ENCODE data around the gene MYBPC3.

MYBPC3 gene

DNA sequence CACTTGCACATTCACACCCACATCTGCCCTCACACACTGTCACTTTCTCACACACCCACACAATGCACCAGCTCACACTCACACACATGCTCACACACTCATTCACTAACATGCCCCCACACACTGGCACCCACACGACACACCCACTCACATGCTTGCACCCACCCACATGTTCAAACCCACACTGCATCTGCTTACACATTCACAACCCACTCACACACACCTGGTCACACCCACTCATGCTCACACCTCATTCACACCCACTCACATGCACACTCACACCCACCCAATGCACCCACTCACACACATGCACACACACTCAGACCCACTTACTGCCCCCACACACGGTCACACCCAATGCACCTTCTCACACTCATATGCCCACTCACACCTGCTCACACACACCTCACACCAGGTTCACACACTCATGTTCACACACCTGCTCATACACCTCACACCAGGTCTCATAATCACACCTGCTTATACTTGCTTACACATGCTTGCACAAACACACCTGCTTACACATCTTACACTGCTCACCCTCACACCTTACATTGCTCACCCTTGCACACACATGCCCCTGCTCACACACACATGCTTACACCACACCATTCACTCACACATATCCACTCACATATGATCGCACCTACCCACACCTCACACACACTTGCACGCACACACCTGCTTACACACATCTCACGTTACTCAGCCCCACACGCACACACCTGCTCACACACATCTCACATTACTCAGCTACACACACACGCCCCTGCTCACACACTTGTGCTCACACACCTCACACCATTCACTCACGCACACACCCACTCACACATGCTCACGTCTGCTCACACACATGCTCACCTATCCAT, 3.9 kb upstream of the MYBPC3 start:
- DNase-seq = no peak

- peak; percentile 20 for DNase-seq
Observed at GRCh38 chr11:47355283-47356128, 3.0 kb upstream of the MYBPC3 start.

DNA sequence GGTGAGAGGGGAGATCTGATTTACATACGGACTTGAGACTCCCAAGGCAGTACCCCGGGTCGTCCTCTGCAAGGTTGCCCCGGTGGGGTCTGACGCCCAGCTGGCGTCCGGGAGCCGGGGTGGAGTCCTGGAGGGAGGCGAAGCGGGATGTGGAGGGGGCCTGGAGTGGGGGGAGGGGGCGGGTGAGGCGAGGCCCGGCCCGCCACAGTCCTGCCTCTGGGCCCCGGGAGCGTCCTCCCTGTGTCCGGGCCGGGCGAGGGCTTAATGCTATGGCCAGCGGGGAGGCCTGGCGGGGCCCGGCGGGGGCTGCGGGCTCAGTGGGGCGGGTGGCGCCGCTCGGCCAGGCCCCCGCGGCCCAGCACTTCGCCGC, 2.4 kb upstream of the MYBPC3 start:
- DNase-seq = no peak

GRCh38 chr11:47353978-47354774, 1.7 kb upstream of the MYBPC3 start:
- no peak for DNase-seq

- DNase-seq = no peak
Observed at GRCh38 chr11:47351156-47352126, 1.1 kb downstream of the MYBPC3 start.

- no peak for DNase-seq
Observed at GRCh38 chr11:47350315-47350714, 2.2 kb downstream of the MYBPC3 start.

DNA sequence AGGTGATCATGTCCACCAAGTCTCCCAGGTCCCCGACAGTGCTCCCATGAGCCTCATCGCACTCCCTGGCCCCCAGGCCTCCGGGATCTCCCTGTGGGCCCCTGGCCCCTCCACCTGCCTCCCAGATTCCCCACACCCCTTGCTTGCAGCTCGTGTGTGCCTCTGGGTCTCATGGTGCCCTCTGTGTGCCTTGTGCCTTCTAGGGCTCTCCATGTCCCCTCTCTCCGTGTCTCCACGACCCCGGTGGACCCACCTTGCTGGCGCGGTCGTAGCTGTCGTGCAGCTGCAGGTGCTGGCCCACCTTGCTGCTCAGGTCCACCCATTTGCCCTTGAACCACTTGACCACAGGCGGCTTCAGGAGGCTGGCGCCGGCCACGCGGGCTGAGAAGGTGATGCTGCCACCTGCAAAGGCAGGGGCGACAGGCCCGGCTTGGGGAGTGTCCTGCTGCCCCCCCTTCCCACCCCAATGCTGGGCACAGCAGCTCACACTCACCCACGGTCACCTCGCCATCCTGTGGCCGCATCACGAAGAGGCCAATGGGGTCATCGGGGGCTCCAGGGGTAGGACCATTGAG, 2.9 kb downstream of the MYBPC3 start:
- DNase-seq = no peak

- no peak for DNase-seq
Observed at GRCh38 chr11:47348859-47349258, 3.6 kb downstream of the MYBPC3 start.

DNA sequence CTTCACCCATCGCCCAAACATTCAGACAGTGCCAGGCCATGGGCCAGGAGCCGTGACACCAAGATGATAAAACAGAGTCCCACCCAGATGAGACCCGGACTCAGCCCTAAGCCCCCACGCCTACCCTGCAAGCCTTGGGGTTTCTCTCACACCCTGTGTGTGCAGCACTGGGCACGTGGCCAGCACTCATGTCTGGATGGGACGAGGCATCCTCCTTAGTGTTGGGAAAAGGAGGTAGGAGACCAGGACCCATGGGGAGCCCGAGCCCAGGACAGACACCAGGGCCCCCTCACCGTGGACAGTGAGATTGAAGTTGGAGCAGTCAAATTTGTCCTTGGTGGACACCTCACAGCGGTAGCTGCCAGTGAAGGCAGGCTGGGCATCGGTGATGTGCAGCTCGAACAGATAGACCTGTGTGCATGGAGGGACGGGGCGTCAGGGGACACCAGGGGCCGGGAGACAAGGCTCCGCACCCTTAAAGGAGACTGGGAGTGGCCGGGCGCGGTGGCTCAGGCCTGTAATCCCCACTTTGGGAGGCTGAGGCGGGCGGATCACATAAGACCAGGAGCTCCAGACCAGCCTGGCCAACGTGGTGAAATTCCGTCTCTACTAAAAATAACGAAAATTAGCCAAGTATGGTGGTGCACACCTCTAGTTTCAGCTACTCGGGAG, 4.2 kb downstream of the MYBPC3 start:
- DNase-seq = no peak

DNA sequence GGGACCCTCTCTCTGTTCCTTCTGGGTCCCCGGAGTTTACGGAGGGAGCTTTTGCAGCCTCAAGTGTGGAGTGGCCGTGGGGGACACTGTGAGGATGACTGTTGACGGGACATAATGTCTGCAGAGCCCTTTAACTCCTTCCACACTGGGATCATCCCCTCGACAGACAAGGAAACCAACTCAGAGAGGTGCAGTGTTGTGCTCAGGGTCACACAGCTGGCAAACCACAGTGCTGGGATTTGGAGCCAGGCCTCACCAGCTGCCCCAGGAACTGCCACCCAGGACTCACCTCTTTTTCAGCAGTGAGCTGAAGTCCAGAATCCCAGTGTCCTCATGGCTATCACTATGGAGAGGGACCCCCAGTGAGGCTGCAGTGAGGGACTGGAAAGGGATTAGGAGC, 5.4 kb downstream of the MYBPC3 start:
- no peak for DNase-seq

DNA sequence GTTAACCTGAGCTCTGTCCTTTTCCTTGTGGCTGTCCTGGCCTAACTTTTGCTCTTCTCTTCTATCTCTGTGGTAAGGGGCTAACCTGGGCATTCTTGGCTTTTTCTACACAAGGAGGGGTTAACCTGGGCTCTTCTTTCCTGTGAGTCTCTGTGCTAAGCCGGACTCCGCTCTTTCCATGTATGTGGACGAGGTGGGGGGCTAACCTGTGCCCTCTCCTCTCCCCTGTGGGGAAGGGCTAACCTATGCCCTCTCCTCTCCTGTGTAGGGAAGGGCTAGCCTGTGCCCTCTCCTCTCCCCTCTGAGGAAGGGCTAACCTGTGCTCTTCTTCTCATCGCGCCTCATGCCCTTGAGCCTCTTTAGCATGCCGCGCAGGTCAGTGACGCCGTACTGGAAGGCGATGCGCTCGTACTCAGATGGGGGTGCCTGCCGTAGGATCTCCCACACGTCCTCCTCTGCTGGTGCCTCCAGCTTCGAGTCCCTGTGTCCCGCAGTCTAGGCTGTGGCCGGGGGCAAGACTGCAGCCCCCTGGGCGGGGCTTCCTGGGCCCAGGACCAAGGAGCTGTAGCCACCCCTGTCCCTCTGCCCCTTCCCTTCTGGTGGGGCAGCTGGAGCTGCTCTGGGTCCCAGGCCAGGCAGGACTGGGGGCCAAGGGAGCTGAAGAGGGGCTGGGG, 6.5 kb downstream of the MYBPC3 start:
- no peak for DNase-seq

DNA sequence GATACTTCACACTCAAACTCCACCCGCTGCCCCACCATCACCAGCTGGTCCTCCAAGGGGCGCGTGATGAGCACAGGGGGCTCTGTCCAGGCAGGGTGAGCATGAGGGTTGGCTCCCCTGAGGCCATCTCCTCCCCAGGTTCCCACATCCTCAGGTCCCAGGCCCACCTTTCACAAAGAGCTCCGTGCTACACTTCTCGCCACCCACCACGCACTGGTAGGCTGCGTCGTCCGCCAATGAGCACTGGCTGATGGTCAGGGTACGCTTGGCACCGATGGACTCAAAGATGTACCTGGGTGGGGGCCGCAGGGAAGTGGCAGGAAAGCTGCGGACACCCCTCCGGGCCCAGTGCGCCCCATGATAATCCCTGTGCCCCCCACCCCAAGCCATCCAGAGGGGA, 9.6 kb downstream of the MYBPC3 start:
- DNase-seq = no peak

DNA sequence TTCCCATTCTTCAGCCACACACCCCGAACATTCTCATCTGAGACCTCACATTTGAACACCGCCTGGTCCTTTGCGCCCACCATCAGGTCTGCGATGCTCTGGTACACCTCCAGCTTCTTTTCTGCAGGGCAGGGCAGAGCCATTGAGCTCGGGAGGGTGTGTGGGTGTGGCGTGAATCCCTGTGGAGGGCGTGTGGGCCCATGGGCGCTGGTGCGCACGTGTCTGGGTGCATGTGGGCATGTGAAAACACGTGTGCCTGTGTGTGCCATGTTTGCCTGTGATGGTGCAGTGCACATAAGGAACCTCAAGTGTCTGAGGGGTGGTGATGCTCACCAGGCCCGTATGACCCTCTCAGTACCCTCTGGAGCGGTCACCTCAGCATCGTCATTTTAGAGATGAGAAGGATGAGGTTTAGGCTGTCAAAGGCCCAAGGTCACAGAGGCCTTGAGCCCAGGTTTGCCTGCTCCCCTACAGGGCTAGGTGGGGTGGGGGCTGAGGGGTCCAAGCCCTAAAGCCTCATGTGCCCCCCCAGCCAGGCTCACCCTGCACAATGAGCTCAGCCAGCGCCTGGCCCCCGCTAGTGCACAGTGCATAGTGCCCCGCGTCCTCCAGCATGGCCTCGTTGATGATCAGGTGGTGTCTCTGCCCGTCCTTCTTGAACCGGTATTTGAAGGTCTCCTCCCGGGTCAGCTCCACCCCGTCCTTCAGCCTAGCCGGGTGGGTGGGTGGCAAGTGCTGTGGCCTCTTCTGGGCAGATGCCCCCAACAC, 10.3 kb downstream of the MYBPC3 start:
- DNase-seq = no peak

DNA sequence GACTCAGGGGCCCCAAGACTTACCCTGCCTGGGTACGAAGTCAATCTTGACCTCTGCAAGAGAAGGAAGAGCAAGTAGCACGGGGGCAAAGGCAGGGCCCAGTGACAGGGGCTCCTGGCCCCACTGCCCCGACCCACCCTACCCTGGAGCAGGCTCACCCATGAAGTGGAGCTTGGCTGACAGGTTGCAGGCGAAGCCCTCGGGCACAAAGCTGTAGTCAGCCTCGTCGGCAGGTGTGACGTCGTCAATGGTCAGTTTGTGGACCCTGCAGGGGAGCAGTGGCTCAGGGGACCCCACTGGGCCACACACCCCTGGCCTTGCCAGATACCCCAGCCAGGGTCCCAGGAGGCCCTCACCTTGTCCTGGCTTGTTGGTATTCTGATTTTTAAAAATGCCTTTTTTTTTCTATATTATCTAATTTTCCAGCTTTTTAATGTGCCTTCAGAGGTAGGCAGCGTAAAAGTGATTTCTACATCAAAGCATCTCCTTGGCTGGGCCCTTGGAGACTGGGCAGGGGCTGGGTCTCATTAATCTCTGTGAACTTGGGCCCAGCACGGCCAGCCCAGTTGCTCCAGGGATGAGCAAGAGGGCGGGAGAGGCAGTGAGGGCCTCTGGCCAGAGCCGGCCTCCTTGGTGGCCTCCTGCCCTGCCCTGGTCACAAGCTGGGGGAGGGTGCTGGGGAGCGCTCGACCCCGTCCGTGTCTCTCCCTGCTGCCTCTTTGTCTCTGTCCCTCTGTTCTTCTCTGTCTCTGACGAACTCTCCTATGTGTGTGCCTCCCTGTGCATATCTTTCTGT, 11.3 kb downstream of the MYBPC3 start:
- DNase-seq = no peak

GRCh38 chr11:47340010-47340409, 12.5 kb downstream of the MYBPC3 start:
- no peak for DNase-seq

DNA sequence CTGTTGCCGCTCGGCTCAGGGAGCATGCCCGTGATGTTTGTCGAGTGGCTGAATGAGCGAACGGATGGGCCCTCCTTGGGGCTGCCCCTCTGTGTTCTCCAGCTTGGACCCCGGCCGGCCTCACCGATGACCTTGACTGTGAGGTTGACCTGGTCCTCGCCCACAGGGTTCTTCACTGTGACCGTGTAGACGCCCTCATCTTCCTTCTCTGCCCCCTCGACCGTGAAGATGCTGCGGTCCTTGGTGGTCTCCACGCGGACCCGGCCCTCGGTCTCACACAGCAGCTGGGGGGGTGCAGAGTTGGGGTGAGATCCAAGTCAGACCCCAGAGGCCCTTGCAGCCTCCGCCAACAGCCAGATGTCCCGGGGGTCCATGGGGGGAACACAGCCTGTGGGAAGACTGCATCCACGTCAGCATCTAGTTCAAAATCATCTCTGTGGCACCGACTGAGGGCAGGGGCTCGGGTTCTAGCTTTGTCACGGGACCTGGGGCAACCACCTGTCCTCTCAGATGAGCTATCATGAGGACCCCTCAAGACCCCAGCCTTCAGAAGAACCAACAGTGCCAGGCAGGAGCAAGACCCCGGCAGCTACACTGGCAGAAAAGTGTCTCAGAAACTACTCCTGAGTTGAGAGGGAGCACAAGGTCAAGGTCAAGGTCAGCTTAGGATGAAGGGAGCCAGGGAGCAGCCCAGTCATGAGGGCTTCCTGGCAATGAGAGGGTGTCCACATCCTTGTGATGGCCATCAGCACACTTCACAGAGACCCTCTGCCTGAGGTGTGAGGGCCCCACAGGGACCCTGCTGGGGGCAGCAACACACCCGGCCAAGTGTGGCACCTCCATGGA, 13.9 kb downstream of the MYBPC3 start:
- no peak for DNase-seq

- no peak for DNase-seq
Observed at GRCh38 chr11:47337229-47337924, 15.1 kb downstream of the MYBPC3 start.

Data from NK-92 treated with Interleukin-12 subunit alpha and Interleukin-12 subunit beta, amount 100 ng/mL, for 24 hours (cell line).